ENCODE results near the gene AFAP1.

- TF ChIP-seq CTCF (IDR thresholded peaks at IDR 0.05) (no peak), EZH2 (IDR thresholded peaks at IDR 0.05; ENCODE audit: borderline replicate concordance, insufficient read depth, low read depth, low read length, poor library complexity, severe bottlenecking) (no peak)
Measured at GRCh38 chr4:7867701-7868435, 71.8 kb downstream of the AFAP1 start.

Data from B cell (primary cell).